NCI-H2196 (cell line): Measurements from ENCODE around the gene CCDC186.
"Not testable (repeated sequence)": the region's sequence is repeated elsewhere in the genome, so short reads cannot be mapped to it uniquely, and the experiment has no call there.

ENCODE experiments used
- DNase-seq: peaks from one replicate; lab custom pipeline; 2025; ENCODE audit not compliant: unreplicated experiment; lab: John Stamatoyannopoulos, UW

CCDC186 gene

DNA sequence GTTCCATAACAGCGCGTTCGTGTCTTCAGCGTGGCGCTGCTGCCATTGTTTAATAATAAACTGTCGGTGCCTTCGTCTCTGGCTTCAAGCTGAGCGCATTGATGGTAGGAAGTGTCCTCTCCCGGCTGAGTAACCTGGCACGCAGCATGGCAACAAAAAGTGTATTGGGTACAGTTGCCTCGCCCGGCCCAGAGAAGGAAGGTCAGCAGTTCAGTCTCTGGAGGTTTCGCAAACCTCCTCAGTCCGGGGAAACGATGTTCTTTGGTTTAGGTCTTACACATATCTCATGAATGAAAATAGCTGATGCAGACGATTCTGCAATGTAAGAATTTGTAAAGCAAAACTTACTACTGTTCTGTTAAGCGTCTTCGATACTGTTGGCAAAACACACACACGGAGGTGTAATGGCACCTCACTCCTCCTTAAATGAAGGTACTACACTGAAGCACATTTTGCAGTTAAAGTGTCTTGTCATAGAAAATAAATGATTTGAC lies 739 bp upstream of the CCDC186 start:
- no peak for DNase-seq

DNA sequence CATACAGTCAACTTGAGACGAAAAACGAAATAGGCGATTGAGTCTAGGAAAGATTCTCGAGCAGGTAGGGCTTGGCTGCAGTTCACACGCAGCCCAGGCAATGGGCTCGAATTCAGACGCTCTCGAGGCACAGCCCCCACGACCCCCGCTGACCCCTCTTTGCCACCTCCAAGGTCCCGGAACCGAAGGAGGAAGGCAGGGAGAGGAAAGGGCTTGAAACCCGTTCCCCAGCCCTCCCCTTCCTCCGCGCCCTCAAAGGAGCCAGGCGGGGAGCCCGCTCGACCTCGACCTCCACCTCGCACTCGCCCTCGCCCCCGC lies 441 bp downstream of the CCDC186 start:
- DNase-seq, result no peak

DNA sequence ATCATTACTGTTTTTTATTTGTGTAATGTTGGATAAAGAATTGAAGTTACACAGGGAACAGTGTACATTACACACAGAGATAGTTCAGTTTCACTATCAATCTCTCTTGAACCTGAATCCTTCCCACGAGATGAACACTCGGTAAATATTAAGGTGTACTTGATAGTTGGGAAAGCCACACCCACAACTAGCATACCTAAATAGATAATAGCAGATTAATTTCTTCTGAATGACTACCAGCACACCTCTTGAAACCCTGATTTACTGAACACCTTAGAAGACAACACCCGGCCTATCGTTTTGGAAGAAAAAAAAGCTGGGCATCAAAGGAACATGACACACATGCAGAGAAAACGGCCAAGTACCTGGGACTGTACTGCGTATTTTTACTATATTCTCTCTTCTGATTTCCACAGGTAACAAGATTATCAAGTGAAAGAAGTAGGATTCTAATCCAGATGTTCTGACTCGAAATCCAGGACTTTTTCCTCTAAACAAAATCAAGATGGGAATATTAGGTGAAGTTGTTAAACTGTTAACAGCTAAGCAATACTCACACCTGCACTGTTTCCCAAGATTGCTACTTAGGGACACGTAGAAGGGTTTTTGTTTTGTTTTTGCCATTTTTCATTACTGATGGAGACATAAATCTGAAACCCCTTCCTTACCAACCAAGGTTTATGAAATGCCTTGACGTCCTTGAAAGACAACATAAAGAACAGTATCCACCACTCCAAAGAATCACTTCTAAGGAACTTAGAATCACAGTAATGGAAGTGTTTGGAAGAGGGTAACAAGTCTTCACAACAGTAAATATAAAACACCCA lies 1.0 kb downstream of the CCDC186 start:
- no peak for DNase-seq

DNA sequence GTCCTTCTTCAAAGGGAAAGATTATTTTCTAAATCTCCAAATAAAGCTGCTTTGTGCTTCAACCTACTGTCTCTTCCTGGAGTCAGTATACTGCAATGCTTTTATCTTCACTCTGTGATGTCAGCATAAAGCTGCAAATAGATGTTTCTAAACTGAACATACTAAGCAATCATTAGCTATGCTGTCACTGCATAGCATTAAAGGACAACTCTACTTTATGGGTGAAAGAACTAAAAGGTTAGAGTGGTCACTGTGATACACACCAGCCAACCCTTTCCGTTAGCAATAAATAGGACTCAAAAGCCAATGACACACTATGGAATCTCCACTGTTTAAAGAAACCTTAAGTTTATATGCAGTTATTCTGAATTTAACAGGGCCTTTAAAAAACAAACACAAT lies 1.8 kb downstream of the CCDC186 start:
- DNase-seq, result no peak

DNA sequence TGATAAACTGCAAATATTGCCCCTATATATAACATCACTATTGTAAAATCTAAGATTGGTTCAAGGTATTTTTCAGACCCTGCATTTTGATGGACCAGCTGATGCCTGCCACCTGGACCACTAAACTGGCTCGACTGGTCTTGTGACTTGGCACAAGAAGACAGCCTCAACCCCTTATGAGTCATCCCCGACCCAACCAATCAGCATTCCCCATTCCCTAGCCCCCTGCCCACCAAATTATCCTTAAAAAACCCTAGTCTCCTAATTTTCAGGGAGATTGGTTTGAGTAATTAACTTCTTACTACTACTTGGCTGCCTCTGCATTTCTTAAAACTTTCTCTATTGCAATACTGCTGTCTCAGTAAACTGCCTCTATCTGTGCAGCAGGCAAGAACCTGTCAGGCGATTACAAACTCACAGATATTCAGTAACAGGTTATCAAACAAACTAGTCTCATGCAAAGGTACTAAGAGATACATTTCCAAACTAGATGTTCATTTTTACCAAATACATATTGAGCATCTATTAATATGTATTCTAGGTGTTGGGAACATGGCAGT lies 5.5 kb downstream of the CCDC186 start:
- no peak for DNase-seq

DNA sequence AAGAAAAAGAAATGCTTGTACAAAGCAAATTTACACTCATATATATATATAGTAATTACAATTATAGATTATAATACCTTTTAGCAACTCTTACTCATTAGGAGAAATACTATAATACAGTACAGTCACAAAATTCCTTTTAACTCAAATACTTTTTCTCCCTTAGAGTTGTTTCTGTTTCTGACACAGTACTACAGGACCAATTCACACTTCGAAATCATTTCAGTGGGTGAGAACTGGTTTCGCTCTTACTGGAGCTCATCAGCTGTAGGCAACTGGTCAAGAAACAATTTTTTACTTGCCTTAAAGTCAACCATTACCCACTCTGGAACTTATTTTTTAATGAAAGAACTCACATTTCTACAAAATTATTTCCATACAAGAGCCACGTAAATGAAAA lies 6.0 kb downstream of the CCDC186 start:
- DNase-seq, result no peak

DNA sequence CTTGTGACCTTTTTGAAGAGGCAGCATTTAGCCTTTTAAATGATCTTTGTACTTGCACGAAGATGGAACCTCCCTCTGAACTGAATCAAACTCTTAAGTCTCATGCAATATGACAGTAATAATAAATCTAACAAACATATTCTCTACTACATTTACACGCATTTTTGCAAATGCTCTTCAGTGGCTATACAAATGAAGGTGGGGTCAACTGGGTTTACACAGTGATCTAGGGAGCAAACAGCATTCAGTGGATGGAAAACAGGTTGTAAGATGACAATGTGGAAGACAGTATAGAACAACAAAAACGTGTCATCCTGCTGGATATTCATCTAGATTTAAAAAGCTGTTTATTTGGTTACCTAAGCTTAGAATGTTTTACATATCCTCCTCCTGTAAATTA lies 7.5 kb downstream of the CCDC186 start:
- DNase-seq, result no peak

DNA sequence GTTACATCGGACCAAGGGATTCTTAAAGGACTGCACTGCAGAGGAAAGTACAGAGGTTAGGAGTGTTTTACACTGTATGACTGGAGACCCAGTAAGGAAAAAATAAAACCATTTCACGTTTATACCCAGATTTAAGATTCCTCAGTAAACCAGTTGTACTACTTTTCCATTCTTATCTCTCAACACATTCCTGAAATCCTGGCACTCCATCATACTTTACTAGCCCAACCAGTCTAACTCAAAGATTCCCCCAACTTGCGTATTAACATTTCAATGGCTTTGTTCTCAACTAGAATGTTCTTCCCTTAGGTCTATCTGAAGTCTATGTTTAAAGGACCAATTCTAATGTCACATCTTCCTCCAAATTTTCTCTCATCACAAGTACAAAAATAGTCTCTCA lies 8.0 kb downstream of the CCDC186 start:
- no peak for DNase-seq

DNA sequence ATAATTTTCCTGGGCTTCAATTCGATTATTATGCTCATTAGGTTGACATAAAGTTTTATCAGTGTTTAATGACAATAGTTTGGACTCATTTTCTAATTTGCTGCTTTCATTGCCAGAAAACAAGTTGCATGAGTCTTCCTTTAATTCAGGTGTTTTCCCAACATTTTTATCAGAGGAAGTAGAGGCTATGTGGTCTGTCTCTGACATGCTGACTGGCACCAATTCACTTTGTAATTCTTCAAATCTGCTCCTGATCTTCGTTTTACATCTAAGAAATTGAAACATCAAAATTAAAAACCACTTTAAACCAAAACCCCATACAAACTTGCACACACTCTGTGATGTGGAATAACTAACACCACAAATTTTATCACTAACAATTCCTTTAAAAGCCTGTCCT lies 10.9 kb downstream of the CCDC186 start:
- DNase-seq, result no peak

DNA sequence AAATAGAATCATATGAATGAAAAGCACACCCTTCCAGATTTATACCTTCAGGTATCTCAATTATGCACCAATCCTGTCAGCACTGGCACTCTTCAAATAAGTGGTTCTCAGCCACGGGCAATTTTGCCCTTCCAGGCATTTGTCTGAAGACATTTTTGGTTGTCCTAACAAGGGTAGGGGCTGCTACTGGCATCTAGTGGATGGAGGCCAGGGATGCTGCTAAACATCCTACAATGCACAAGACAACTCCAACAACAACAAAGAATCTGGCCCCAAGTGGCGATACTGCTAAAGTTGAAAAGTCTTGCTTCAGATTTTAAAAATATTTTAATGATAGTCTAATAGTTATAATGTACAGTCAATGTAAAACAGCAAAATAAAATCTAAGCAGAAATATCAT lies 16.1 kb downstream of the CCDC186 start:
- no peak for DNase-seq

DNA sequence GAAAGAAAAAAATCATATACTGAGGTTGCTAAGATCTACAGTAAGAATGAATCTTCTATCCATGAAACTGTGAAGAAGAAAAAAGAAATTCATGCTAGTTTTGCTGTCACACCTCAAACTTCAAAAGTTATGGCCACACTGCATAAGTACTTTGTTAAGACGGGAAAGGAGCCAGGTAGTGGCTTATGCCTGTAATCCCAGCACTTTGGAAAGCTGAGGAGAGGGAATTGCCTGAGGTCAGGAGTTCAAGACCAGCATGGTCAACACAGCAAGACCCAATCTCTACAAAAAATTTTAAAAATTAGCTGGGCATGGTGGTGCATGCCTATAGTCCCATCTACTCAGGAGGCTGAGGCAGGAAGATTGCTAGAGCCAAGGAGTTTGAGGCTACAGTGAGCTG lies 22.1 kb downstream of the CCDC186 start:
- no peak for DNase-seq

DNA sequence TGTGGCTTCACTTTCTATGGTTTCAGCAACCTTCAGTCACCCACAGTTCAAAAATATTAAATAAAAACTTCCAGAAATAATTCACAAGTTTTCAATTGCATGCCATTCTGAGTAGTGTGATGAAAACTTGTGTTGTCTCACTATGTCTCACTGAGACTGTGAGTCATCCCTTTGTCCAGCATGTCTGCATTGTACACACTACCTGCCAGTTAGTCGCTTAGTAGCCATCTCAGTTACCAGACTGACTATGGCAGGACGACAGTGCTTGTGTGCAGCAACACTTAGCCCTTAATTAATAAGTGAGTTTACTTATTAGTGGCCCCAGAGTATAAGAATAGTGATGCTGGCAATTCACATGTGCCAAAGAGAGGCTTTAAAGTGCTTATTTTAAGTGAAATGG lies 22.5 kb downstream of the CCDC186 start:
- DNase-seq, result no peak

DNA sequence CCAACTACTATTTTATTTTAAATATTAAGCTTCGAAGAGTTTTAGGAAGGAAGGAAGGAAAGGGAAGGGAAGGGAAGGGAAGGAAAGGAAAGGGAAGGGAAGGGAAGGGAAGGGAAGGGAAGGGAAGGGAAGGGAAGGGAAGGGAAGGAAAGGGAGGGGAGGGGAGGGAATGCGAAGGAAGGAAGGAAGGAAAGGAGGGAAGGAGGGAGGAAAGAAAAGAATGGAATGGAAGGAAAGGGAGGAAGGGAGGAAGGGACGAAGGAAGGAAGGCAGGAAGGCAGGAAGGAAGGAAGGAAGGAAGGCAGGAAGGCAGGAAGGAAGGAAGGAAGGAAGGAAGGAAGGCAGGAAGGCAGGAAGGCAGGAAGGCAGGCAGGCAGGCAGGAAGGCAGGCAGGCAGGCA lies 24.5 kb downstream of the CCDC186 start:
- DNase-seq, result not testable (repeated sequence)

DNA sequence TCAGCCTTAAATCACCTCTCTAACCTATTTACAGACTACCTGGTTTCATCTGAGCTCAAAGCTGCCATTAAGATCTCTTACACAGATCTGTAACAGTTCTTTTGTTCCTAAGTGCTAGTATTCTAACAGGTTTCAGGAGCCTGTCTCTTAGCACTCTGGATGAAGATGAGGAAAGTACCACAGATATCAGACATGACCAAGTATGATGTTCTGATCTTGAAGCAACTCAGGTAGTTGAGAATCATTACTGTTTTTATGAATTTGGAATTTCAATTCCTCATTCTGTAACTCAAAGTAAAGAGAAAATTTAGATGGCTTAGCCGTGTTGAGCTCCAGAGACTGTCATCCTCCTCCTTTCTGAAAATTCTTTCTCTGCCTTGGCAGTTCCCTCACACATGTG lies 30.8 kb downstream of the CCDC186 start:
- no peak for DNase-seq

DNA sequence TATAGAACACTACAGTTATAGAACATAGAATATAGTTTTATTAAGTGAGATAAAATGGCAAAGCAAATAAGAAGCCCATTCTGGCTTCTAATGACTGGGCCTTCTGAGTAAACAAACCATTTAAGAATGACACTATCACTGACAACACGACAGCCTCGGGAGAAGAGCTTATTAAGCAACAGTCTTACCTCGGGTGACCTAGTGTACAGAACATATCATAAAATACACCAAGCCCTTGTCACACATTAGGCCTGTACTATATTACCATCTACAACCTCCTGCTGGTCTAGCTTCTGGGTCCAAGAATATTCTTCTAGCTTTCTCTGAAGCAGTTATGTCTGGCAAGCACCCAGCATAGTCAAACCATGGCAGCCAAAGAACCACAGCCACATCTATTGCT lies 32.0 kb downstream of the CCDC186 start:
- DNase-seq, result no peak

DNA sequence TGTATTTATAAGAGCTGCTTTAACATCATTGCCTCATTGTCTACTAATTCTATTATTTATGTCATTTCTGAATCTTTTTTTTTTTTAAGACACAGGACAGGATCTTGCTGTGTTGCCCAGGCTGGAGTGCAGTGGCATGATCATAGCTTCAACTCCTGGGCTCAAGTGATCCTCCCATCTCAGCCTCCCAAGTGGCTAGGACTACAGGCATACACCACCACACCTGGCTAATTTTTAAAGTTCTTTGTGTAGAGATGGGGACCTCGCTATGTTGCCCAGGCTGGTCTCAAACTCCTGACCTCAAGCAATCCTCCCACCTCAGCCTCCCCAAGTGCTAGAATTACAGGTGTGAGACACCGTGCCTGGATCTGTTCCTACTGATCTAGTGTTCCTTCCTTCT lies 33.2 kb downstream of the CCDC186 start:
- not testable (repeated sequence) for DNase-seq

DNA sequence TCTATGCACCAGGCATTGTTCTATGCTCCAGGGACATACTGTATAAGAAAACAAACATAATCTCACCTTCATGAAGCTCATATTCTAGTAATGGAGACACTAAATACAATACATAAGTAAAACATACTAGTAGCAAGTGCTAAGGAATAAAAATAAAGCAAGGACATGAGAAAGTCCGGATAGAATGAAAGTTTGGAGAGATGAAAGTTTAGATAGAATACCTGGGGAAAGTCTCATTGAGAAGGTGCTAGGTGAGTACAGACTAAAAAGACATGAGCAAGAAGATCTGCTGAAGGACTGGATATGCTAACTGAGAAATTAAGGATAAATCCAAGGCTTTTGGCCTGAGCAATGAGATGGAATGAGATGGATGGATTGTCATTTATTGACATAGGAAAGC lies 34.0 kb downstream of the CCDC186 start:
- DNase-seq, result no peak

DNA sequence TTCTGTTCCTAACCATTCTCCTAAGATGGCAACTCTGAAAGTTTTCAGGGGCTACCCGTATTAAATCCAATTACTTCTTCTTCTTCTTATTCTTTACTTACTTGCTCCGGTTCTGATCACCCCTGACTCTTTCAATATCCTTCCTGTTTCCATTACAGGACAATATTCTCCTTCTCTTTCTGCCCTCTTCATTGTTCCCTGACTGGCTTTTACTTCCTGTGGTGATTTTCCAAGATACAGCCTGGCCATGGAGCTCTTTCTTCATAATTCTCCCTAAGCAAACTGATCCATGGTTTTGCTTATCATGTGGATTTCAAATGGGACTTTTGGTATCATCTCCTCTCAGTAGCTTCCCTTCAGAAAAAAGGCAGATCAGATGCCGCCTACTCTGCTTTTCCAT lies 35.4 kb downstream of the CCDC186 start:
- DNase-seq, result no peak

DNA sequence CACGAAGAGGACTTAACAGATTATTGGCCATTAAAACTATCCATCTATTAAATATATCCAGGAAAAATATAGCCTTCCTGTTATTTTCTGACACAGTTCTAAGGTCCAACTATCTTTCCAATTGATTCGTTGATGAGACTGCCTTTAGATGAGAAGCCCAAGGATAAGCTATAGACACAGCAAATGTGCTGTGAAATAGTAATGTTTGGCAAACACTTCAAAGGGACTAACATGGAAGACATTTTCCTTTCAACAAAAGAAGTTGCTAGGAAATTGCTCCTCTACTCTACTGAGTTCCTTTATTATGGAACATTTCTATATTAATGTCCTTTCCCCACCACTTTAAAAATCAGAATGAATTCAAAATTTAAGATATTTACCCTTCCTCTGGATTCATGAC lies 38.5 kb downstream of the CCDC186 start:
- no peak for DNase-seq

DNA sequence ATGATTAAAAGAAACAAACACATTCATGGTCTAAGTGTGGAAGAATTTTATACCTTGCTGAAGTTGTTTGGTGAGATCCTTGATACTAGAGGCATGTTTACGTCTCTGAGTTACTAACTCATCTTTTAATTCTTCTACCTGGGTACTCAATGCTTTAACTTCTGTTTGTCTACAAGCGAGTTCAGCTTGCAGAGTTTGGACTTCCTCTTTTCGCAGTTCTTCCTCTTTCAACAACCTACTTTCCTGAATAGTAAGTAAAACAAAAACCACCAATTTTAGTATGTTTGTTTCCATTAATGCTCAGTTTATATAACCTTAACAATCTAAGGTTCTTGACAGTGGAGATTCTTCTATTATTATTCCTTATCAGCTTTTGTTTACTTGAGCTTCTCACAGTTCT lies 42.9 kb downstream of the CCDC186 start:
- no peak for DNase-seq

DNA sequence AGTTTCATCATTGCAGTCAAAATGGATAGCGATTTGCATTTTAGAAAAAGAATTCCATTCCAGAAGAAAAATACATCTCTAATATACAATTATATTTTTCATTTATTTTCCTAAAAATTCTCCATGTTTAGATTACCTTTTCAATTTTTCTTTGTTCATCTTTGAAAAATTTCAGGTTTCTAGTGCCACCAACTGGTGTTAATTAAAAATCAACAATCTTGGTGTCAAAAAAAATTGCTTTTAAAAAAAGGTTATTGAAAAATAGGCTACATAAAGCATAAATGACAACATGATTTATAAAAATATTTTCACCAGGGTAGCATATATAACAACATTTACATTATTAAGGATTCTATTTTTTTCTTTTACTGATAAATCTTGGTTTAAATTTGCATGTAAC lies 53.0 kb downstream of the CCDC186 start:
- DNase-seq, result no peak

DNA sequence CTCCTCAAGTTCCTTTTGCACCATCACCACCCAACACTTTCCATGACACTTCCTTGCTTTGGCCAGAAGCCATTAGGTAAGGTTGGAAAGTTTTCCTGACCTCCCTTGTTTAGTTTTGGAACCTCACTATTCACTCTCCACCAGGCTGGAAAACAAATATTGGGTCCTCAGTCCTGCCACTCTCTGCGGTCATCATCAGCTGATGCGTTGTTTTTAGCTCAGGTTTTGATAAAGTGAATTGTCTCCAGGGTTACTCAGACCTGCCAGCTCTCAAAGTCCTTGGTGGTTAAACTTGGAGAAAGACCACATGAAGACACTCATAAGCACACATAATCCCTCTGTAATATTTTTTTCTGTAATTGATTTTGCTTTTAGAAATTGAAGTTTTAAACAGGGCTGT lies 55.5 kb downstream of the CCDC186 start:
- DNase-seq, result no peak

DNA sequence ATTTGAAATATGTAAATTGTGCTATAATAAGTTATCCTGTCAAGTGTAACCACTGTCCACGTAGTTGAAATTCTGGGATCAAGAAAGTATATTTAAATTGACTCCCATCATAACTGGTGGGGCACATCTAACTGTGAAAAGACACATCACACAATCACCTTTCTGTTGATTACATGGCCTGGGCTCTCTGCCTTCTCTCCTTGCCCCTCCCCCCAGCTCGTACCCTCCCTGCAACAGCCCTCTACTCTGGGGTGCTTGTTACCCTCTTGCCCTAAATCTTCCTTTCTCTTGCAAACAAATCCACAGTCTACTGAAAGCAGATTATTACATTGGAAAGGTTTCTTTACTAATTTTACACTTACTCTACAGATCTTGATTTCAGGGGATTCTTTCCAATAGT lies 56.3 kb downstream of the CCDC186 start:
- no peak for DNase-seq
